Keratinocyte (primary cell): ENCODE data around the gene SPATA20. TPM values are rescaled to one million over a fixed set of nuclear protein-coding genes. Genes with fewer than 3 reads are reported as not detected.

ENCODE experiments used
- DNase-seq: peaks from one replicate; pipeline ENCODE4 v3.0.0-alpha.2; 2011; ENCODE audit warnings: low read depth, missing footprints, low spot score
- FAIRE-seq: peaks from 2 replicates; lab custom pipeline; 2011; peaks lifted over from hg19 to GRCh38; lab: Jason Lieb, UNC
- H2AFZ ChIP-seq: 2 replicates; pipeline ENCODE4 v1.6.0; 2012; ENCODE audit warnings: low read length, control low read depth, inconsistent platforms; ENCODE audit not compliant: control insufficient read depth
- H3K27ac ChIP-seq: 2 replicates; pipeline ENCODE4 v1.5.1; 2011; ENCODE audit warnings: low read length; ENCODE audit not compliant: control insufficient read depth, insufficient read depth
- H3K27me3 ChIP-seq: 3 replicates; pipeline ENCODE4 v1.6.0; 2011; ENCODE audit warnings: low read length; ENCODE audit not compliant: control insufficient read depth, insufficient read depth; ENCODE audit errors: extremely low read depth
- H3K36me3 ChIP-seq, 2 experiments: 2 replicates in 1 of 2; 3 replicates in 1 of 2; pipeline ENCODE4 v1.5.1; 2011; ENCODE audit warnings: low read length in 2 of 2, mild to moderate bottlenecking in 1 of 2; ENCODE audit not compliant: control insufficient read depth in 2 of 2, insufficient read depth in 2 of 2; ENCODE audit errors: extremely low read depth in 1 of 2
- H3K4me1 ChIP-seq: 3 replicates; pipeline ENCODE4 v1.5.1; 2011; ENCODE audit warnings: low read length; ENCODE audit not compliant: control insufficient read depth, insufficient read depth; ENCODE audit errors: extremely low read depth
- H3K4me2 ChIP-seq: 3 replicates; pipeline ENCODE4 v1.6.0; 2011; ENCODE audit warnings: low read depth, low read length; ENCODE audit not compliant: control insufficient read depth, insufficient read depth; ENCODE audit errors: extremely low read depth
- H3K4me3 ChIP-seq, 3 experiments: fragments of 200-600 bp in 1 of 3; sonication (generic) in 1 of 3; 2 replicates in 2 of 3; 3 replicates in 1 of 3; pipeline ENCODE4 v1.5.1; 2011 to 2016; ENCODE audit warnings: low read length in 3 of 3, mild to moderate bottlenecking in 3 of 3, control low read depth in 2 of 3, inconsistent platforms in 1 of 3, low read depth in 1 of 3, mixed read lengths in 1 of 3, mixed run types in 1 of 3, moderate library complexity in 1 of 3; ENCODE audit not compliant: control insufficient read depth in 2 of 3, insufficient read depth in 2 of 3; ENCODE audit errors: extremely low read depth in 1 of 3
- H3K79me2 ChIP-seq: 2 replicates; pipeline ENCODE4 v1.6.0; 2012; ENCODE audit warnings: low read length; ENCODE audit not compliant: control insufficient read depth, insufficient read depth
- H3K9ac ChIP-seq: 3 replicates; pipeline ENCODE4 v1.6.0; 2011; ENCODE audit warnings: low read length; ENCODE audit not compliant: control insufficient read depth, insufficient read depth; ENCODE audit errors: extremely low read depth
- H3K9me1 ChIP-seq: 3 replicates; pipeline ENCODE4 v1.6.0; 2011; ENCODE audit warnings: low read length; ENCODE audit not compliant: control insufficient read depth, insufficient read depth; ENCODE audit errors: extremely low read depth
- H3K9me3 ChIP-seq: 2 replicates; pipeline ENCODE4 v1.5.1; 2012; ENCODE audit warnings: low read depth, low read length; ENCODE audit not compliant: control insufficient read depth
- H4K20me1 ChIP-seq: 3 replicates; pipeline ENCODE4 v1.6.0; 2011; ENCODE audit warnings: low read length; ENCODE audit not compliant: control insufficient read depth, insufficient read depth; ENCODE audit errors: extremely low read depth
- EZH2 ChIP-seq: IDR thresholded peaks from one replicate; pipeline ENCODE4 v1.6.1; 2012; ENCODE audit warnings: inconsistent platforms, mild to moderate bottlenecking, low read length, moderate library complexity
- dilution Hi-C: fragments of 300-500 bp; cut with MboI; formaldehyde crosslinking; loops from one replicate; pipeline ENCODE4 v1.7.0; 2020; ENCODE audit warnings: low sequenced_read_pairs; ENCODE audit not compliant: extremely low pct_ligation_motif_present
- polyA plus RNA-seq, 5 experiments: library from polyadenylated mRNA; depleted of rRNA in 3 of 5; stranded (reverse) in 3 of 5; stranded (forward) in 1 of 5; unstranded in 1 of 5; fragments of >200 nt; gene quantifications; 1 replicate in 1 of 5; 2 replicates in 3 of 5; 3 replicates in 1 of 5; pipeline versions ENCODE4 v1.2.1 to v1.2.3, GENCODE V29; 2011 to 2012; ENCODE audit warnings: missing spikeins in 2 of 5, low read depth in 1 of 5, low replicate concordance in 1 of 5
- TF ChIP-seq, protein P1 (sequence below), 3 experiments: IDR thresholded peaks in 1 of 3; conservative IDR thresholded peaks in 1 of 3; optimal IDR thresholded peaks in 1 of 3; 2 replicates in 2 of 3; 3 replicates in 1 of 3; pipeline versions ENCODE3 to v1.5.1; 2011; ENCODE audit warnings: low read length in 3 of 3, mild to moderate bottlenecking in 3 of 3, moderate library complexity in 2 of 3, control low read depth in 1 of 3, inconsistent platforms in 1 of 3; ENCODE audit not compliant: insufficient read depth in 2 of 3; ENCODE audit errors: extremely low read depth in 1 of 3

The SPATA20 gene
- polyA plus RNA-seq, 1 donor (not counting 4 experiments of a cell fraction or from before 2014, with no cell fraction given), result 17.2 TPM

DNA sequence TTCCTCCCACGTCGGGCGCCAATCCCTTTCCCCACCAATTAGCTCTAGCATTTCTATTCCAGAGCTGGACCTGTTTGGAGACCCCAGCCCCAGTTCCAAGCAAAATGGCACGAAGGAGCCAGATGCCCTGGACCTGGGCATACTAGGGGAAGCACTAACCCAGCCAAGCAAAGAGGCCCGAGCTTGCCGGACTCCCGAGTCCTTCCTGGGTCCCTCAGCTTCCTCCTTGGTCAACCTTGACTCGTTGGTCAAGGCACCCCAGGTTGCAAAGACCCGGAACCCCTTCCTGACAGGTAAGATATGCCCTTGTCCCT, 5.6 kb upstream of the SPATA20 start:
- Histone ChIP-seq H3K36me3 (peaks cover 24 to 51% of the 10 kb centered on the region in 2 experiments), H3K79me2 (peaks cover 33% of the 10 kb centered on the region), H3K27ac (peak overlapping the region; percentile 14), H3K9me3 (no peaks in the 10 kb centered on the region), H3K4me2 (peak overlapping the region; percentile 82), H3K27me3 (no peaks in the 10 kb centered on the region), H4K20me1 (peaks cover 7% of the 10 kb centered on the region), H2AFZ (no peak overlapping the region), H3K9ac (peak overlapping the region; percentile 22), H3K9me1 (peaks cover 3% of the 10 kb centered on the region), H3K4me1 (peaks cover 67% of the 10 kb centered on the region), H3K4me3 (peak overlapping the region in 1 of 3 experiments; percentile 47)
- TF ChIP-seq, protein P1, sequence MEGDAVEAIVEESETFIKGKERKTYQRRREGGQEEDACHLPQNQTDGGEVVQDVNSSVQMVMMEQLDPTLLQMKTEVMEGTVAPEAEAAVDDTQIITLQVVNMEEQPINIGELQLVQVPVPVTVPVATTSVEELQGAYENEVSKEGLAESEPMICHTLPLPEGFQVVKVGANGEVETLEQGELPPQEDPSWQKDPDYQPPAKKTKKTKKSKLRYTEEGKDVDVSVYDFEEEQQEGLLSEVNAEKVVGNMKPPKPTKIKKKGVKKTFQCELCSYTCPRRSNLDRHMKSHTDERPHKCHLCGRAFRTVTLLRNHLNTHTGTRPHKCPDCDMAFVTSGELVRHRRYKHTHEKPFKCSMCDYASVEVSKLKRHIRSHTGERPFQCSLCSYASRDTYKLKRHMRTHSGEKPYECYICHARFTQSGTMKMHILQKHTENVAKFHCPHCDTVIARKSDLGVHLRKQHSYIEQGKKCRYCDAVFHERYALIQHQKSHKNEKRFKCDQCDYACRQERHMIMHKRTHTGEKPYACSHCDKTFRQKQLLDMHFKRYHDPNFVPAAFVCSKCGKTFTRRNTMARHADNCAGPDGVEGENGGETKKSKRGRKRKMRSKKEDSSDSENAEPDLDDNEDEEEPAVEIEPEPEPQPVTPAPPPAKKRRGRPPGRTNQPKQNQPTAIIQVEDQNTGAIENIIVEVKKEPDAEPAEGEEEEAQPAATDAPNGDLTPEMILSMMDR (optimal IDR thresholded peaks at IDR 0.05 in 1 of 3, IDR thresholded peaks at IDR 0.05 in 1 of 3, conservative IDR thresholded peaks at IDR 0.05 in 1 of 3; ENCODE audit: extremely low read depth in 1 of 3, insufficient read depth in 2 of 3, low read length in 3 of 3), result no peak
- no peak for TF ChIP-seq EZH2
- no peak for FAIRE-seq
- dilution Hi-C loops, result no loop called here
- DNase-seq, result no peak

GRCh38 chr17:50541716-50542688, 5.0 kb upstream of the SPATA20 start:
- peaks cover 4% of the 10 kb centered on the region for H4K20me1 ChIP-seq
- FAIRE-seq, result no peak

More at GRCh38 chr17:50541716-50542688, 5.0 kb upstream of the SPATA20 start:
- dilution Hi-C loops, result no loop called here
- H3K9me1 ChIP-seq, result peaks cover 3% of the 10 kb centered on the region
- TF ChIP-seq EZH2, result no peak
- TF ChIP-seq, protein P1 (optimal IDR thresholded peaks at IDR 0.05 in 1 of 3, IDR thresholded peaks at IDR 0.05 in 1 of 3, conservative IDR thresholded peaks at IDR 0.05 in 1 of 3; ENCODE audit: extremely low read depth in 1 of 3, insufficient read depth in 2 of 3, low read length in 3 of 3), result peak in 2 of 3 experiments; percentile 21 to 23
- H2AFZ ChIP-seq, result no peak overlapping the region
- peak overlapping the region in 2 of 3 experiments; percentile 8 to 47 for H3K4me3 ChIP-seq
- H3K79me2 ChIP-seq, result peaks cover 26% of the 10 kb centered on the region
- no peak for DNase-seq
- H3K27me3 ChIP-seq, result no peaks in the 10 kb centered on the region
- H3K27ac ChIP-seq, result peak overlapping the region; percentile 53
- H3K36me3 ChIP-seq, result peaks cover 21 to 45% of the 10 kb centered on the region in 2 experiments
- H3K9ac ChIP-seq, result peak overlapping the region; percentile 61
- peaks cover 60% of the 10 kb centered on the region for H3K4me1 ChIP-seq
- peak overlapping the region; percentile 82 for H3K4me2 ChIP-seq
- H3K9me3 ChIP-seq, result no peaks in the 10 kb centered on the region
